Astrocyte (in vitro differentiated cells and primary cell): Measurements from ENCODE around the gene SCN8A.

Source experiments
- CTCF ChIP-seq: IDR thresholded peaks from 2 replicates; pipeline ENCODE4 v1.5.1; 2011; ENCODE audit warnings: low read depth, mild to moderate bottlenecking, inconsistent platforms, low read length, moderate library complexity; ENCODE audit not compliant: insufficient read depth
- EZH2 ChIP-seq: IDR thresholded peaks from 2 replicates; pipeline ENCODE4 v1.6.1; 2012; ENCODE audit warnings: mild to moderate bottlenecking, low read length, inconsistent platforms; ENCODE audit not compliant: insufficient read depth

- TF ChIP-seq CTCF (no peak), EZH2 (no peak)
Observed at GRCh38 chr12:51676875-51677274, 85.8 kb downstream of the SCN8A start.
